ENCODE results near the gene MFAP5. TPM values are rescaled to one million over a fixed set of nuclear protein-coding genes. Genes with fewer than 3 reads are reported as not detected.
A peak's percentile ranks its signal among the peaks of the same experiment; 100 is the strongest.

Gene MFAP5, protein sequence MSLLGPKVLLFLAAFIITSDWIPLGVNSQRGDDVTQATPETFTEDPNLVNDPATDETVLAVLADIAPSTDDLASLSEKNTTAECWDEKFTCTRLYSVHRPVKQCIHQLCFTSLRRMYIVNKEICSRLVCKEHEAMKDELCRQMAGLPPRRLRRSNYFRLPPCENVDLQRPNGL
- total RNA-seq: 0.60 to 1.8 TPM (median 1.5 TPM) in 3 replicates

DNA sequence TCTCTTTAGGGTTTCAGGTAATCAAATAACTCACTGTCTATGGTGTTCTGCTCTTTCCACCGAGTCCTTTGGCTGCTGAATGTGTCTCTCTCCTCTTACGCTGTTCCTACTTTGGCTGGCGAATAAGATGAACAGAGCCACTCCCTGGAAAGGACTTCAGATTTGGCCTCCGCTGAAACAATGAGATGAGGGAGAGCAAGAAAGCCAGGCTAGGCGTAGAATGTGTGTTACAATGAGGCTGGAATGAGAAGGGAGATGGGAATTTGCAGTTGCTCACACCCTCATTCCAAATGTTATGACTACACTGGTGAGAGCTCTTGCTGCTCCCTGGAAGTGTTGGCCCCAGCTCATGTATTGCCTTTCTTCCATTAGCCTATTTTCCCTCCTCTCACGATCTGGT, at the start of gene MFAP5:
MFAP5 (minus strand) TSS at position 234 of the 400 bp plus-strand sequence. CDS start 722 bp downstream, outside the sequence.
- H3K27ac Mint-ChIP-seq: no peak within 1 kb of the TSS
- no peak for TF ChIP-seq CTCF (IDR thresholded peaks at IDR 0.05; ENCODE audit: unreplicated experiment)
- peaks cover 10% of the 10 kb centered on the region for H3K4me1 Mint-ChIP-seq
- no peak for DNase-seq (ENCODE audit: low spot score in 2 of 2, unreplicated experiment in 2 of 2)
- H3K4me3 Mint-ChIP-seq: no peak within 1 kb of the TSS
- no peaks in the 10 kb centered on the region for H3K27me3 Mint-ChIP-seq (ENCODE audit: low read depth)
- no peaks in the 10 kb centered on the region for H3K36me3 Mint-ChIP-seq
- H3K9me3 Mint-ChIP-seq: no peaks in the 10 kb centered on the region

GRCh38 chr12:8709124-8709830, 46.7 kb upstream of the MFAP5 start:
- no peak for DNase-seq (ENCODE audit: low spot score in 2 of 2, unreplicated experiment in 2 of 2)
- no peak for TF ChIP-seq CTCF (IDR thresholded peaks at IDR 0.05; ENCODE audit: unreplicated experiment)
- Mint-ChIP-seq H3K27ac (peak overlapping the region; percentile 30), H3K36me3 (peaks cover 4% of the 10 kb centered on the region), H3K4me1 (peaks cover 21% of the 10 kb centered on the region), H3K4me3 (no peak overlapping the region), H3K27me3 (ENCODE audit: low read depth) (no peaks in the 10 kb centered on the region), H3K9me3 (no peaks in the 10 kb centered on the region)

GRCh38 chr12:8702159-8702558, 39.5 kb upstream of the MFAP5 start:
- Mint-ChIP-seq H3K27me3 (ENCODE audit: low read depth) (no peaks in the 10 kb centered on the region), H3K4me1 (peaks cover 39% of the 10 kb centered on the region), H3K27ac (peak overlapping the region; percentile 92), H3K9me3 (no peaks in the 10 kb centered on the region), H3K4me3 (no peak overlapping the region), H3K36me3 (peaks cover 6% of the 10 kb centered on the region)
- TF ChIP-seq CTCF (IDR thresholded peaks at IDR 0.05; ENCODE audit: unreplicated experiment): no peak
- DNase-seq (ENCODE audit: low spot score in 2 of 2, unreplicated experiment in 2 of 2): no peak

- no peak overlapping the region for H3K4me3 Mint-ChIP-seq
- no peaks in the 10 kb centered on the region for H3K9me3 Mint-ChIP-seq
- peaks cover 3% of the 10 kb centered on the region for H3K36me3 Mint-ChIP-seq
- H3K27ac Mint-ChIP-seq: peak overlapping the region; percentile 90
- DNase-seq (ENCODE audit: low spot score in 2 of 2, unreplicated experiment in 2 of 2): no peak
- no peak for TF ChIP-seq CTCF (IDR thresholded peaks at IDR 0.05; ENCODE audit: unreplicated experiment)
- H3K4me1 Mint-ChIP-seq: peaks cover 46% of the 10 kb centered on the region
- H3K27me3 Mint-ChIP-seq (ENCODE audit: low read depth): no peaks in the 10 kb centered on the region
Measured at GRCh38 chr12:8701046-8701660, 38.5 kb upstream of the MFAP5 start.

- Mint-ChIP-seq H3K36me3 (peaks cover 3% of the 10 kb centered on the region), H3K27ac (peak overlapping the region; percentile 90), H3K27me3 (ENCODE audit: low read depth) (no peaks in the 10 kb centered on the region), H3K9me3 (no peaks in the 10 kb centered on the region), H3K4me1 (peaks cover 48% of the 10 kb centered on the region), H3K4me3 (peak overlapping the region; percentile 64)
- no peak for TF ChIP-seq CTCF (IDR thresholded peaks at IDR 0.05; ENCODE audit: unreplicated experiment)
- no peak for DNase-seq (ENCODE audit: low spot score in 2 of 2, unreplicated experiment in 2 of 2)
Measured at GRCh38 chr12:8699714-8700113, 37.1 kb upstream of the MFAP5 start.
